OCI-LY7 (cell line): ENCODE measurements around the gene FAM193A.

Experiments used
- CTCF ChIP-seq: fragments of 200-600 bp; sonication (generic); conservative IDR thresholded peaks from 2 replicates; pipeline ENCODE4 v1.5.1; 2014; ENCODE audit warnings: mild to moderate bottlenecking, antibody characterized with exemption, low read length, moderate library complexity, mixed read lengths
- EZH2phosphoT487 ChIP-seq: fragments of 200-600 bp; sonication (generic); IDR thresholded peaks from 2 replicates; pipeline ENCODE4 v1.6.1; 2018; ENCODE audit warnings: low read depth, borderline replicate concordance, mild to moderate bottlenecking, mixed run types, antibody characterized with exemption, low read length, moderate library complexity, mixed read lengths

GRCh38 chr4:2595436-2595835, 59.0 kb downstream of the FAM193A start:
- TF ChIP-seq EZH2phosphoT487 (no peak), CTCF (no peak)
